GM18519 (cell line): ENCODE data around the gene TUBB.
A peak's percentile ranks its signal among the peaks of the same experiment; 100 is the strongest.

Experiments used
- ATAC-seq: cut with Tn5 transposase; IDR thresholded peaks from one replicate; pipeline ENCODE4 v1.9.1; 2021; ENCODE audit warnings: mild to moderate bottlenecking, moderate library complexity; ENCODE audit not compliant: unreplicated experiment, low FRiP score

Gene TUBB

GRCh38 chr6:30686908-30687658, 33.1 kb upstream of the TUBB start:
- ATAC-seq, result peak; percentile 30

- ATAC-seq, result no peak
Observed at GRCh38 chr6:30687659-30688431, 32.3 kb upstream of the TUBB start.

GRCh38 chr6:30688569-30688968, 31.6 kb upstream of the TUBB start:
- no peak for ATAC-seq

- no peak for ATAC-seq
Observed at GRCh38 chr6:30689022-30689865, 30.9 kb upstream of the TUBB start.

- no peak for ATAC-seq
Observed at GRCh38 chr6:30689985-30690384, 30.2 kb upstream of the TUBB start.

- ATAC-seq, result no peak
Observed at GRCh38 chr6:30690403-30691207, 29.5 kb upstream of the TUBB start, which contains the start of gene NRM. TSS of gene NRM (minus strand) at chr6:30690984. CDS start at chr6:30690974, 10 bp downstream.

GRCh38 chr6:30691208-30691847, 28.8 kb upstream of the TUBB start:
- no peak for ATAC-seq

GRCh38 chr6:30696432-30696831, 23.7 kb upstream of the TUBB start:
- no peak for ATAC-seq

GRCh38 chr6:30700340-30700739, 19.8 kb upstream of the TUBB start:
- no peak for ATAC-seq

GRCh38 chr6:30703011-30703410, 17.1 kb upstream of the TUBB start:
- no peak for ATAC-seq

GRCh38 chr6:30703821-30704220, 16.3 kb upstream of the TUBB start:
- ATAC-seq, result no peak

GRCh38 chr6:30705620-30706019, 14.5 kb upstream of the TUBB start:
- ATAC-seq, result no peak

- no peak for ATAC-seq
Observed at GRCh38 chr6:30707281-30707850, 12.8 kb upstream of the TUBB start.

GRCh38 chr6:30709101-30709868, 10.9 kb upstream of the TUBB start:
- ATAC-seq, result no peak

GRCh38 chr6:30711758-30712380, 8.3 kb upstream of the TUBB start:
- ATAC-seq, result no peak

GRCh38 chr6:30712441-30712945, 7.7 kb upstream of the TUBB start:
- ATAC-seq, result no peak

- no peak for ATAC-seq
Observed at GRCh38 chr6:30714263-30714662, 5.9 kb upstream of the TUBB start.

- ATAC-seq, result no peak
Observed at GRCh38 chr6:30716879-30717128, 3.3 kb upstream of the TUBB start.
